ENCODE results near the gene NOL7.

DNA sequence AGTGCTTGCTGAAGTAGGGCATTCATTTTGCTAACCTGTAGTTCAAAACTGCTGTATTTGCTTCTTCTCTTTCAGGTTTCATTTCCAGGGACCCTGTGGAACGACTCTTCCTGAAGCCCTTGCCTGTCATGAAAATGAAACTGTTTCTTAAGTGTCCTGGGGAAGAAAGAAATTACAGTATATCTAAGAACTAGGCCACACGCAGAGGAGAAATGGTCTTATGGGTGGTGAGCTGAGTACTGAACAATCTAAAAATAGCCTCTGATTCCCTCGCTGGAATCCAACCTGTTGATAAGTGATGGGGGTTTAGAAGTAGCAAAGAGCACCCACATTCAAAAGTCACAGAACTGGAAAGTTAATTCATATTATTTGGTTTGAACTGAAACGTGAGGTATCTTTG, 3.4 kb upstream of the NOL7 start:
- TF ChIP-seq, protein P1, sequence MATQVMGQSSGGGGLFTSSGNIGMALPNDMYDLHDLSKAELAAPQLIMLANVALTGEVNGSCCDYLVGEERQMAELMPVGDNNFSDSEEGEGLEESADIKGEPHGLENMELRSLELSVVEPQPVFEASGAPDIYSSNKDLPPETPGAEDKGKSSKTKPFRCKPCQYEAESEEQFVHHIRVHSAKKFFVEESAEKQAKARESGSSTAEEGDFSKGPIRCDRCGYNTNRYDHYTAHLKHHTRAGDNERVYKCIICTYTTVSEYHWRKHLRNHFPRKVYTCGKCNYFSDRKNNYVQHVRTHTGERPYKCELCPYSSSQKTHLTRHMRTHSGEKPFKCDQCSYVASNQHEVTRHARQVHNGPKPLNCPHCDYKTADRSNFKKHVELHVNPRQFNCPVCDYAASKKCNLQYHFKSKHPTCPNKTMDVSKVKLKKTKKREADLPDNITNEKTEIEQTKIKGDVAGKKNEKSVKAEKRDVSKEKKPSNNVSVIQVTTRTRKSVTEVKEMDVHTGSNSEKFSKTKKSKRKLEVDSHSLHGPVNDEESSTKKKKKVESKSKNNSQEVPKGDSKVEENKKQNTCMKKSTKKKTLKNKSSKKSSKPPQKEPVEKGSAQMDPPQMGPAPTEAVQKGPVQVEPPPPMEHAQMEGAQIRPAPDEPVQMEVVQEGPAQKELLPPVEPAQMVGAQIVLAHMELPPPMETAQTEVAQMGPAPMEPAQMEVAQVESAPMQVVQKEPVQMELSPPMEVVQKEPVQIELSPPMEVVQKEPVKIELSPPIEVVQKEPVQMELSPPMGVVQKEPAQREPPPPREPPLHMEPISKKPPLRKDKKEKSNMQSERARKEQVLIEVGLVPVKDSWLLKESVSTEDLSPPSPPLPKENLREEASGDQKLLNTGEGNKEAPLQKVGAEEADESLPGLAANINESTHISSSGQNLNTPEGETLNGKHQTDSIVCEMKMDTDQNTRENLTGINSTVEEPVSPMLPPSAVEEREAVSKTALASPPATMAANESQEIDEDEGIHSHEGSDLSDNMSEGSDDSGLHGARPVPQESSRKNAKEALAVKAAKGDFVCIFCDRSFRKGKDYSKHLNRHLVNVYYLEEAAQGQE (IDR thresholded peaks at IDR 0.05; ENCODE audit: low read depth), result no peak
- TF ChIP-seq RAD21 (IDR thresholded peaks at IDR 0.05; ENCODE audit: low read depth), result no peak
- TF ChIP-seq EGR1 (IDR thresholded peaks at IDR 0.05), result no peak
- no peak for TF ChIP-seq FOXM1 (IDR thresholded peaks at IDR 0.05; ENCODE audit: borderline replicate concordance, low read depth)
- TF ChIP-seq, protein P2, sequence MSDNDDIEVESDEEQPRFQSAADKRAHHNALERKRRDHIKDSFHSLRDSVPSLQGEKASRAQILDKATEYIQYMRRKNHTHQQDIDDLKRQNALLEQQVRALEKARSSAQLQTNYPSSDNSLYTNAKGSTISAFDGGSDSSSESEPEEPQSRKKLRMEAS (IDR thresholded peaks at IDR 0.05), result no peak
- TF ChIP-seq EP300 (IDR thresholded peaks at IDR 0.05; ENCODE audit: borderline replicate concordance), result no peak
- no peak for TF ChIP-seq TCF12 (IDR thresholded peaks at IDR 0.05; ENCODE audit: low read depth)
- TF ChIP-seq CEBPB (IDR thresholded peaks at IDR 0.05), result no peak
- TF ChIP-seq CREB1 (IDR thresholded peaks at IDR 0.05; ENCODE audit: low read depth), result no peak
- no peak for TF ChIP-seq YY1 (IDR thresholded peaks at IDR 0.05; ENCODE audit: low read depth)
